Measurements from ENCODE around the gene BANP.
"Not testable (repeated sequence)": the region's sequence is repeated elsewhere in the genome, so short reads cannot be mapped to it uniquely, and the experiment has no call there.

The BANP gene

GRCh38 chr16:88086571-88087516 is 135.6 kb downstream of the BANP start:
- DNase-seq (ENCODE audit: low read depth, low spot score): no peak

GRCh38 chr16:88087517-88087877 is 136.3 kb downstream of the BANP start:
- DNase-seq (ENCODE audit: low read depth, low spot score): no peak

- DNase-seq (ENCODE audit: low read depth, low spot score): no peak
Measured at GRCh38 chr16:88088161-88088581, 136.9 kb downstream of the BANP start.

GRCh38 chr16:88088611-88089010 is 137.4 kb downstream of the BANP start:
- not testable (repeated sequence) for DNase-seq (ENCODE audit: low read depth, low spot score)

- DNase-seq (ENCODE audit: low read depth, low spot score): not testable (repeated sequence)
Measured at GRCh38 chr16:88089071-88089470, 137.8 kb downstream of the BANP start.

- not testable (repeated sequence) for DNase-seq (ENCODE audit: low read depth, low spot score)
Measured at GRCh38 chr16:88089632-88090376, 138.6 kb downstream of the BANP start.

- not testable (repeated sequence) for DNase-seq (ENCODE audit: low read depth, low spot score)
Measured at GRCh38 chr16:88090377-88091175, 139.3 kb downstream of the BANP start.

GRCh38 chr16:88091221-88091971 is 140.2 kb downstream of the BANP start:
- DNase-seq (ENCODE audit: low read depth, low spot score): not testable (repeated sequence)

GRCh38 chr16:88091972-88092302 is 140.7 kb downstream of the BANP start:
- DNase-seq (ENCODE audit: low read depth, low spot score): not testable (repeated sequence)

GRCh38 chr16:88092791-88093555 is 141.7 kb downstream of the BANP start:
- not testable (repeated sequence) for DNase-seq (ENCODE audit: low read depth, low spot score)

- DNase-seq (ENCODE audit: low read depth, low spot score): not testable (repeated sequence)
Measured at GRCh38 chr16:88093556-88094252, 142.5 kb downstream of the BANP start.

- not testable (repeated sequence) for DNase-seq (ENCODE audit: low read depth, low spot score)
Measured at GRCh38 chr16:88094253-88094575, 143.0 kb downstream of the BANP start.

GRCh38 chr16:88094900-88095299 is 143.7 kb downstream of the BANP start:
- DNase-seq (ENCODE audit: low read depth, low spot score): not testable (repeated sequence)

GRCh38 chr16:88096659-88097058 is 145.4 kb downstream of the BANP start:
- DNase-seq (ENCODE audit: low read depth, low spot score): not testable (repeated sequence)

- not testable (repeated sequence) for DNase-seq (ENCODE audit: low read depth, low spot score)
Measured at GRCh38 chr16:88098731-88099562, 147.7 kb downstream of the BANP start.

- DNase-seq (ENCODE audit: low read depth, low spot score): no peak
Measured at GRCh38 chr16:88099563-88099890, 148.3 kb downstream of the BANP start.

- DNase-seq (ENCODE audit: low read depth, low spot score): not testable (repeated sequence)
Measured at GRCh38 chr16:88099956-88100355, 148.7 kb downstream of the BANP start.

GRCh38 chr16:88100801-88101622 is 149.8 kb downstream of the BANP start:
- DNase-seq (ENCODE audit: low read depth, low spot score): not testable (repeated sequence)

Data from activated CD4-positive, CD25-positive, alpha-beta regulatory T cell treated with anti-CD3 and anti-CD28 coated beads, Interleukin-2, amount 50 U/mL, for 16 hours (primary cell).